HepG2 (cell line): ENCODE data around the gene ZFP36. TPM values are rescaled to one million over a fixed set of nuclear protein-coding genes. Genes with fewer than 3 reads are reported as not detected.

Experiments used
- ATAC-seq: fragments of 200-7000 bp; cut with Tn5 transposase; 3 replicates; pipeline ENCODE4 v1.9.1; 2020; ENCODE audit warnings: mild to moderate bottlenecking, moderate library complexity
- BruUV-seq: library from RNA; stranded (reverse); fragments of 400-500 nt; replicated peaks from 2 replicates; lab custom pipeline; 2021; lab: Mats Ljungman, UMichigan
- CTCF ChIA-PET: fragments of 300-600 bp; formaldehyde crosslinking; extraction: SDS; loops from one replicate; lab custom pipeline; 2021; ENCODE audit warnings: low total read pairs, inconsistent platforms, low intra/inter-chr PET ratio; lab: Yijun Ruan, JAX
- POLR2A ChIA-PET: fragments of 350-600 bp; sonication (Branson Sonifier 250); formaldehyde crosslinking; loops from one replicate; lab custom pipeline; 2020; ENCODE audit warnings: antibody characterized with exemption, inconsistent platforms; lab: Yijun Ruan, JAX
- DNase-seq: peaks from one replicate; pipeline ENCODE4 v3.0.0-alpha.2; 2015; ENCODE audit warnings: low spot score
- FAIRE-seq: peaks from 3 replicates; lab custom pipeline; 2011; peaks lifted over from hg19 to GRCh38; lab: Jason Lieb, UNC
- H2AFZ ChIP-seq: one replicate; pipeline ENCODE4 v1.6.1; 2011; ENCODE audit warnings: low read length, inconsistent platforms
- H3K27ac ChIP-seq: fragments of 300-600 bp; 3 replicates; pipeline ENCODE4 v1.8.0; 2011; ENCODE audit warnings: mixed run types, mild to moderate bottlenecking, mixed read lengths, low read length, inconsistent platforms; ENCODE audit not compliant: insufficient read depth; ENCODE audit errors: extremely low read length
- H3K27me3 ChIP-seq, 2 experiments: fragments of 200-600 bp in 1 of 2; 2 replicates in 1 of 2; 3 replicates in 1 of 2; pipeline versions ENCODE4 v1.6.0 to v1.8.0; 2011; ENCODE audit warnings: low read length in 2 of 2, mild to moderate bottlenecking in 2 of 2, moderate library complexity in 2 of 2, inconsistent platforms in 1 of 2; ENCODE audit not compliant: insufficient read depth in 2 of 2, control insufficient read depth in 1 of 2
- H3K36me3 ChIP-seq, 2 experiments: fragments of 200-600 bp in 1 of 2; replicated peaks in 1 of 2; 2 replicates in 1 of 2; 3 replicates in 1 of 2; pipeline versions ENCODE4 v1.5.1 to v1.8.0; 2011; ENCODE audit warnings: low read length in 2 of 2, inconsistent platforms in 1 of 2; ENCODE audit not compliant: insufficient read depth in 2 of 2, control insufficient read depth in 1 of 2
- H3K4me1 ChIP-seq: 2 replicates; pipeline ENCODE4 v1.5.1; 2012; ENCODE audit warnings: low read length, inconsistent platforms; ENCODE audit not compliant: insufficient read depth
- H3K4me2 ChIP-seq: 2 replicates; pipeline ENCODE4 v1.6.0; 2011; ENCODE audit warnings: low read depth, low read length, inconsistent platforms
- H3K4me3 ChIP-seq, 3 experiments: fragments of 200-600 bp in 1 of 3; sonication (generic), shearing (Covaris generic) in 1 of 3; replicated peaks in 1 of 3; 2 replicates each; pipeline ENCODE4 v1.5.1; 2011 to 2016; ENCODE audit warnings: low read length in 3 of 3, inconsistent platforms in 2 of 3, low read depth in 2 of 3, mild to moderate bottlenecking in 2 of 3, control low read depth in 1 of 3, mixed read lengths in 1 of 3; ENCODE audit not compliant: insufficient read depth in 1 of 3
- H3K79me2 ChIP-seq: one replicate; pipeline ENCODE4 v1.6.1; 2011; ENCODE audit warnings: low read length, inconsistent platforms; ENCODE audit not compliant: insufficient read depth
- H3K9ac ChIP-seq: 2 replicates; pipeline ENCODE4 v1.6.0; 2011; ENCODE audit warnings: mild to moderate bottlenecking, low read depth, low read length, inconsistent platforms; ENCODE audit not compliant: insufficient read depth
- H3K9me3 ChIP-seq: 2 replicates; pipeline ENCODE4 v1.5.1; 2012; ENCODE audit warnings: mild to moderate bottlenecking, low read length
- H4K20me1 ChIP-seq: 2 replicates; pipeline ENCODE4 v1.6.0; 2011; ENCODE audit warnings: inconsistent platforms, mild to moderate bottlenecking, low read length, moderate library complexity; ENCODE audit not compliant: insufficient read depth
- ARID2 ChIP-seq: sonication (generic); formaldehyde crosslinking; IDR thresholded peaks from 2 replicates; pipeline ENCODE4 v1.8.1; 2022; ENCODE audit warnings: mild to moderate bottlenecking, missing genetic modification reagents, borderline replicate concordance
- FOXA1 ChIP-seq, 2 experiments: fragments of 450-650 bp in 1 of 2; sonication (generic) in 1 of 2; formaldehyde crosslinking in 1 of 2; IDR thresholded peaks; 2 replicates each; pipeline versions ENCODE4 v1.4.0 to v1.6.1; 2016 to 2020; ENCODE audit warnings: missing genetic modification reagents in 1 of 2
- FOXP1 ChIP-seq, 2 experiments: fragments of 450-650 bp in 1 of 2; IDR thresholded peaks; 2 replicates each; pipeline ENCODE4 v1.6.1; 2017 to 2018; ENCODE audit warnings: antibody characterized with exemption in 1 of 2
- GTF2F1 ChIP-seq: fragments of 150-350 bp; IDR thresholded peaks from 2 replicates; pipeline ENCODE4 v1.6.1; 2014; ENCODE audit warnings: low read length
- HDAC6 ChIP-seq: fragments of 200-600 bp; sonication (generic); IDR thresholded peaks from 2 replicates; pipeline ENCODE4 v1.7.0; 2017; ENCODE audit warnings: mild to moderate bottlenecking, antibody characterized with exemption, low read length, low read depth
- HMGXB4 ChIP-seq, 2 experiments: sonication (generic) in 1 of 2; formaldehyde crosslinking in 1 of 2; IDR thresholded peaks; 2 replicates each; pipeline versions ENCODE4 v1.4.0 to v1.6.1; 2018 to 2020; ENCODE audit warnings: missing genetic modification reagents in 2 of 2, borderline replicate concordance in 1 of 2, low read depth in 1 of 2, mild to moderate bottlenecking in 1 of 2, missing biosample characterization in 1 of 2
- NCOA1 ChIP-seq: sonication (generic); formaldehyde crosslinking; IDR thresholded peaks from 2 replicates; pipeline ENCODE4 v1.9.0; 2021; ENCODE audit warnings: missing genetic modification reagents
- RAD51 ChIP-seq: fragments of 450-650 bp; IDR thresholded peaks from 2 replicates; pipeline ENCODE4 v1.6.1; 2016; ENCODE audit warnings: borderline replicate concordance
- RBM39 ChIP-seq: fragments of 200-400 bp; formaldehyde crosslinking; IDR thresholded peaks from one replicate; pipeline ENCODE4 v1.6.1; 2018; ENCODE audit warnings: antibody characterized with exemption, mild to moderate bottlenecking, low read depth, low read length; ENCODE audit not compliant: poor library complexity, severe bottlenecking
- XBP1 ChIP-seq: sonication (generic); formaldehyde crosslinking; IDR thresholded peaks from 2 replicates; pipeline ENCODE4 v1.5.0; 2020; ENCODE audit warnings: missing genetic modification reagents
- ZFP41 ChIP-seq: sonication (generic); formaldehyde crosslinking; IDR thresholded peaks from 2 replicates; pipeline ENCODE4 v1.4.0; 2020; ENCODE audit warnings: mild to moderate bottlenecking, missing genetic modification reagents, borderline replicate concordance
- ZMAT5 ChIP-seq: sonication (generic); formaldehyde crosslinking; IDR thresholded peaks from 2 replicates; pipeline ENCODE4 v1.5.0; 2020; ENCODE audit warnings: mild to moderate bottlenecking, low read depth, missing genetic modification reagents, borderline replicate concordance
- ZNF589 ChIP-seq: sonication (generic); formaldehyde crosslinking; conservative IDR thresholded peaks from 2 replicates; pipeline ENCODE4 v1.8.0; 2022; ENCODE audit warnings: mild to moderate bottlenecking, moderate library complexity, missing genetic modification reagents
- ZNF781 ChIP-seq: sonication (generic); formaldehyde crosslinking; IDR thresholded peaks from 2 replicates; pipeline ENCODE4 v1.5.1; 2020; ENCODE audit warnings: borderline replicate concordance, mild to moderate bottlenecking, missing genetic modification reagents; ENCODE audit errors: not compliant biosample characterization
- ZNF782 ChIP-seq: sonication (generic); formaldehyde crosslinking; IDR thresholded peaks from 2 replicates; pipeline ENCODE4 v1.4.0; 2020; ENCODE audit warnings: missing genetic modification reagents, mild to moderate bottlenecking, borderline replicate concordance
- ZSCAN30 ChIP-seq: sonication (generic); formaldehyde crosslinking; IDR thresholded peaks from 2 replicates; pipeline ENCODE4 v1.5.0; 2020; ENCODE audit warnings: mild to moderate bottlenecking, missing genetic modification reagents
- WGBS: methylation state at CpG from one replicate; pipeline ENCODE4 v1.1.6; 2017; ENCODE audit warnings: low lambda C conversion rate; 5-methylcytosine and 5-hydroxymethylcytosine counted together
- in situ Hi-C: cut with HindIII; loops from 2 replicates; pipeline ENCODE4 v1.10.0; 2017; ENCODE audit warnings: low pct_unique_long_range_greater_than_20kb; ENCODE audit not compliant: extremely low pct_ligation_motif_present
- intact Hi-C: fragments of 100-400 bp; cut with micrococcal nuclease; formaldehyde crosslinking; loops from one replicate; pipeline ENCODE4 v1.10.0; 2022; ENCODE audit not compliant: unreplicated experiment
- polyA plus RNA-seq, 8 experiments: library from polyadenylated mRNA; depleted of rRNA in 3 of 8; stranded (reverse) in 7 of 8; unstranded in 1 of 8; fragments of >200 nt; fragmentation: Illumina TruSeq in 4 of 8; extraction: Trizol in 4 of 8; gene quantifications; 2 replicates each; pipeline versions ENCODE4 v1.2.1 to v1.2.3, GENCODE V29; 2011 to 2016; ENCODE audit warnings: low read depth in 4 of 8, missing spikeins in 1 of 8, mixed read lengths in 1 of 8; ENCODE audit not compliant: insufficient read depth in 1 of 8
- total RNA-seq, 5 experiments: library from RNA; depleted of rRNA; stranded (reverse); fragments of >200 nt; fragmentation: Illumina TruSeq; extraction: Trizol; gene quantifications; 2 replicates each; pipeline ENCODE4 v1.2.3, GENCODE V29; 2016; ENCODE audit warnings: low read depth in 1 of 5
- TF ChIP-seq, protein P1 (sequence below): sonication (generic); formaldehyde crosslinking; IDR thresholded peaks from 2 replicates; pipeline ENCODE4 v1.5.1; 2020; ENCODE audit warnings: missing genetic modification reagents, mild to moderate bottlenecking, borderline replicate concordance

ZFP36 gene
- total and polyA plus RNA-seq, 2 of the 13 experiments (the other 11 are each of a cell fraction or from before 2014, with no cell fraction given) = 1.4 to 1.7 TPM

GRCh38 chr19:39407410-39407659 is 688 bp downstream of the ZFP36 start:
- intact Hi-C loops (no loop called here), in situ Hi-C loops (no loop called here)
- Histone ChIP-seq H2AFZ (no peak overlapping the region), H3K4me3 (peak overlapping the region; percentile 97 to 98 (median 97)), H3K9me3 (no peaks in the 10 kb centered on the region), H3K4me2 (peak overlapping the region; percentile 87), H3K27ac (peak overlapping the region; percentile 86), H4K20me1 (peaks cover 20% of the 10 kb centered on the region; the same call in 1 of the 2 replicates), H3K4me1 (peaks cover 51% of the 10 kb centered on the region), H3K9ac (peak overlapping the region; percentile 92), H3K79me2 (peaks cover 32% of the 10 kb centered on the region), H3K36me3 (peaks cover 0 to 3% of the 10 kb centered on the region in 2 experiments; a peak in 1 of 5 replicates), H3K27me3 (no peaks in the 10 kb centered on the region; a peak in 1 of 5 replicates)
- FAIRE-seq = no peak
- no peak for DNase-seq
- CTCF ChIA-PET = no interaction called here
- no TSS peak for BruUV-seq
- WGBS = 2% methylated on average over 10 of the region's 14 CpGs
- ATAC-seq = no peak
- POLR2A ChIA-PET = interaction anchor here (2.1 to 5.8 kb wide), 4 partner anchors 9 to 29 kb away, joined by 8 to 117 read pairs (median 29); partner anchors contain the start of genes MED29, PAF1 and RPS16
- TF ChIP-seq ZMAT5 (CRISPR knock-in tag) = no peak
- peak; percentile 54 for TF ChIP-seq RBM39
- no peak for TF ChIP-seq HDAC6
- TF ChIP-seq ZFP41 (CRISPR knock-in tag) = no peak
- TF ChIP-seq FOXA1 (IDR thresholded peaks at IDR 0.05) = no peak
- TF ChIP-seq FOXA1 (CRISPR knock-in tag; IDR thresholded peaks at IDR 0.05) = no peak
- no peak for TF ChIP-seq ARID2
- TF ChIP-seq XBP1 (CRISPR knock-in tag) = no peak
- TF ChIP-seq ZNF782 (CRISPR knock-in tag) = no peak
- TF ChIP-seq ZNF589 (CRISPR knock-in tag) = no peak
- no peak for TF ChIP-seq RAD51
- no peak for TF ChIP-seq ZSCAN30 (CRISPR knock-in tag)
- TF ChIP-seq, protein P1, sequence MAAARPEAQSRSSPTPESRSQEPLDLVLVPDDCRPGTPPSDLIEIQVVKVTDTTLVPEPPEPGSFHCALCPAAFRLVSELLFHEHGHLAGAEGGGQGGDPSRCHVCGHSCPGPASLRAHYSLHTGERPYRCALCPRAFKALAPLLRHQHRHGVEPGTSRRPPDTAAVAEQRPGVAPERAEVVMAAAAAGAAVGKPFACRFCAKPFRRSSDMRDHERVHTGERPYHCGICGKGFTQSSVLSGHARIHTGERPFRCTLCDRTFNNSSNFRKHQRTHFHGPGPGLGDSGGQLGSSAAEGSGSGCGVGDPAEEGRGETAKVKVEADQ (CRISPR knock-in tag) = 0 out of 2 replicates have a peak, but pooled peaks have one; percentile 11
- TF ChIP-seq FOXP1 (IDR thresholded peaks at IDR 0.05) = no peak
- no peak for TF ChIP-seq FOXP1 (CRISPR knock-in tag; IDR thresholded peaks at IDR 0.05)
- TF ChIP-seq NCOA1 (CRISPR knock-in tag) = no peak
- no peak for TF ChIP-seq ZNF781 (CRISPR knock-in tag)
- TF ChIP-seq GTF2F1 = no peak
- TF ChIP-seq HMGXB4 (CRISPR knock-in tag; IDR thresholded peaks at IDR 0.05; ENCODE audit: borderline replicate concordance in 1 of 2, low read depth in 1 of 2) = peak in 1 of 2 experiments; percentile 27; a peak in 1 of 4 replicates
